CD4-positive, alpha-beta memory T cell (primary cell): ENCODE results near the gene CTU1. TPM values are rescaled to one million over a fixed set of nuclear protein-coding genes. Genes with fewer than 3 reads are reported as not detected.

Experiments
- CTCF ChIA-PET: fragments of 350-600 bp; sonication (Branson Sonifier 250); formaldehyde crosslinking; loops from one replicate; lab custom pipeline; 2021; ENCODE audit warnings: inconsistent platforms; ENCODE audit not compliant: partially characterized antibody; lab: Charles Lee
- POLR2A ChIA-PET: fragments of 350-600 bp; sonication (Branson Sonifier 250); formaldehyde crosslinking; loops from one replicate; lab custom pipeline; 2021; ENCODE audit not compliant: partially characterized antibody; lab: Charles Lee
- DNase-seq, 5 donors: peaks; one replicate each; pipeline versions ENCODE4 v3.0.0 to v3.0.0-alpha.2; 2020 to 2022; ENCODE audit warnings: mixed read lengths in 1 of 5
- H3K27ac ChIP-seq: one replicate; pipeline ENCODE4 v1.7.0; 2013; ENCODE audit warnings: low read depth, low read length
- H3K27me3 ChIP-seq: 2 replicates; pipeline ENCODE4 v1.7.0; 2013; ENCODE audit warnings: mild to moderate bottlenecking, low read length, moderate library complexity; ENCODE audit not compliant: insufficient read depth
- H3K36me3 ChIP-seq: 2 replicates; pipeline ENCODE4 v1.7.0; 2013; ENCODE audit warnings: mild to moderate bottlenecking, low read length, moderate library complexity; ENCODE audit not compliant: insufficient read depth
- H3K4me1 ChIP-seq: 2 replicates; pipeline ENCODE4 v1.7.0; 2013; ENCODE audit warnings: mild to moderate bottlenecking, low read length, moderate library complexity; ENCODE audit not compliant: insufficient read depth
- H3K4me3 ChIP-seq, 2 donors: one replicate each; pipeline ENCODE4 v1.7.0; 2013; ENCODE audit warnings: low read length in 2 of 2, mild to moderate bottlenecking in 1 of 2
- H3K9me3 ChIP-seq, 2 donors: one replicate each; pipeline ENCODE4 v1.7.0; 2013; ENCODE audit warnings: low read length in 2 of 2, control low read depth in 1 of 2; ENCODE audit not compliant: control insufficient read depth in 1 of 2
- H3K27ac Mint-ChIP-seq, 7 donors: one replicate each; pipeline ENCODE4 v1.8.0; 2020 to 2021; ENCODE audit warnings: mixed read lengths in 7 of 7, mild to moderate bottlenecking in 6 of 7, inconsistent platforms in 3 of 7, moderate library complexity in 3 of 7
- H3K27me3 Mint-ChIP-seq, 2 donors: one replicate each; pipeline ENCODE4 v1.8.0; 2020 to 2021; ENCODE audit warnings: mixed read lengths in 2 of 2
- H3K36me3 Mint-ChIP-seq, 2 donors: one replicate each; pipeline ENCODE4 v1.8.0; 2020 to 2021; ENCODE audit warnings: mixed read lengths in 2 of 2, inconsistent platforms in 1 of 2, mild to moderate bottlenecking in 1 of 2
- H3K4me1 Mint-ChIP-seq, 4 donors: one replicate each; pipeline ENCODE4 v1.8.0; 2020 to 2021; ENCODE audit warnings: mixed read lengths in 4 of 4, mild to moderate bottlenecking in 1 of 4
- H3K4me3 Mint-ChIP-seq, 8 donors: one replicate each; pipeline ENCODE4 v1.8.0; 2020 to 2021; ENCODE audit warnings: mixed read lengths in 8 of 8, mild to moderate bottlenecking in 7 of 8, moderate library complexity in 6 of 8, inconsistent platforms in 3 of 8
- H3K9me3 Mint-ChIP-seq, 8 donors: one replicate each; pipeline ENCODE4 v1.8.0; 2020 to 2021; ENCODE audit warnings: mixed read lengths in 8 of 8, mild to moderate bottlenecking in 5 of 8, inconsistent platforms in 3 of 8, moderate library complexity in 1 of 8
- intact Hi-C: fragments of 100-400 bp; cut with micrococcal nuclease; formaldehyde crosslinking; loops from one replicate; pipeline ENCODE4 v1.15.1; 2023
- polyA plus RNA-seq, 2 donors: library from polyadenylated mRNA; unstranded; fragments of 300-500 nt; fragmentation: Illumina TruSeq; gene quantifications; one replicate each; pipeline ENCODE4 v1.2.3, GENCODE V29; 2021
- total RNA-seq, 2 experiments: library from RNA; stranded (reverse); gene quantifications; one replicate each; pipeline ENCODE4 v1.2.3, GENCODE V29; 2021

The CTU1 gene
- total and polyA plus RNA-seq, 4 experiments from 2014 or later = 1.4 to 11.4 (median 10.3) TPM

GRCh38 chr19:51078731-51079130 lies 29.5 kb downstream of the CTU1 start:
- intact Hi-C loops = no loop called here
- no peaks in the 10 kb centered on the region for H3K4me1 ChIP-seq
- peaks cover 0 to 7% (median 6%) of the 10 kb centered on the region in 8 donors for H3K9me3 Mint-ChIP-seq
- peaks cover 3 to 14% of the 10 kb centered on the region in 2 donors for H3K27me3 Mint-ChIP-seq
- POLR2A ChIA-PET = interaction anchor here (0.7 kb wide), 1 partner anchor 80 kb away, joined by 4 read pairs; no protein-coding TSS in a partner anchor
- no peak overlapping the region for H3K27ac Mint-ChIP-seq
- H3K4me1 Mint-ChIP-seq = no peaks in the 10 kb centered on the region
- H3K27ac ChIP-seq = no peak overlapping the region
- H3K9me3 ChIP-seq = no peaks in the 10 kb centered on the region
- no peaks in the 10 kb centered on the region for H3K36me3 ChIP-seq
- H3K27me3 ChIP-seq = no peaks in the 10 kb centered on the region
- DNase-seq = no peak
- H3K36me3 Mint-ChIP-seq = peaks cover 0 to 4% of the 10 kb centered on the region in 2 donors
- no peak overlapping the region for H3K4me3 Mint-ChIP-seq
- CTCF ChIA-PET = no interaction called here
- H3K4me3 ChIP-seq = no peak overlapping the region

GRCh38 chr19:51078104-51078503 lies 30.1 kb downstream of the CTU1 start:
- H3K4me1 Mint-ChIP-seq = no peaks in the 10 kb centered on the region
- CTCF ChIA-PET = no interaction called here
- POLR2A ChIA-PET = no interaction called here

GRCh38 chr19:51076631-51077213 lies 31.5 kb downstream of the CTU1 start:
- H3K4me3 Mint-ChIP-seq = no peak overlapping the region
- peaks cover 0 to 19% (median 11%) of the 10 kb centered on the region in 8 donors for H3K9me3 Mint-ChIP-seq
- DNase-seq = no peak
- intact Hi-C loops = no loop called here
- Histone ChIP-seq H3K27me3 (no peaks in the 10 kb centered on the region), H3K4me3 (no peak overlapping the region), H3K27ac (no peak overlapping the region), H3K9me3 (no peaks in the 10 kb centered on the region), H3K4me1 (no peaks in the 10 kb centered on the region), H3K36me3 (no peaks in the 10 kb centered on the region)
- CTCF ChIA-PET = no interaction called here
- H3K27ac Mint-ChIP-seq = no peak overlapping the region
- POLR2A ChIA-PET = no interaction called here
- H3K4me1 Mint-ChIP-seq = no peaks in the 10 kb centered on the region
- no peaks in the 10 kb centered on the region for H3K36me3 Mint-ChIP-seq
- H3K27me3 Mint-ChIP-seq = peaks cover 3 to 10% of the 10 kb centered on the region in 2 donors

More at GRCh38 chr19:51078104-51078503, 30.1 kb downstream of the CTU1 start:
- H3K27ac Mint-ChIP-seq = peak overlapping the region in 1 of 7 donors; percentile 12
- Histone ChIP-seq H3K27ac (no peak overlapping the region), H3K9me3 (no peaks in the 10 kb centered on the region), H3K4me1 (no peaks in the 10 kb centered on the region), H3K4me3 (no peak overlapping the region), H3K36me3 (no peaks in the 10 kb centered on the region), H3K27me3 (no peaks in the 10 kb centered on the region)
- intact Hi-C loops = no loop called here
- H3K9me3 Mint-ChIP-seq = peaks cover 0 to 14% (median 9%) of the 10 kb centered on the region in 8 donors
- DNase-seq = no peak
- H3K4me3 Mint-ChIP-seq = no peak overlapping the region
- H3K27me3 Mint-ChIP-seq = peaks cover 7 to 8% of the 10 kb centered on the region in 2 donors
- no peaks in the 10 kb centered on the region for H3K36me3 Mint-ChIP-seq

- Histone ChIP-seq H3K27ac (no peak overlapping the region), H3K27me3 (no peaks in the 10 kb centered on the region), H3K4me3 (no peak overlapping the region), H3K36me3 (no peaks in the 10 kb centered on the region), H3K9me3 (no peaks in the 10 kb centered on the region), H3K4me1 (no peaks in the 10 kb centered on the region)
- H3K4me1 Mint-ChIP-seq = no peaks in the 10 kb centered on the region
- POLR2A ChIA-PET = no interaction called here
- no peak overlapping the region for H3K4me3 Mint-ChIP-seq
- H3K27ac Mint-ChIP-seq = no peak overlapping the region
- CTCF ChIA-PET = no interaction called here
- intact Hi-C loops = no loop called here
- peaks cover 3 to 10% of the 10 kb centered on the region in 2 donors for H3K27me3 Mint-ChIP-seq
- peaks cover 0 to 19% (median 11%) of the 10 kb centered on the region in 8 donors for H3K9me3 Mint-ChIP-seq
- no peak for DNase-seq
- H3K36me3 Mint-ChIP-seq = no peaks in the 10 kb centered on the region
These were observed 32.2 kb downstream of the CTU1 start for GRCh38 chr19:51075998-51076397.

DNA sequence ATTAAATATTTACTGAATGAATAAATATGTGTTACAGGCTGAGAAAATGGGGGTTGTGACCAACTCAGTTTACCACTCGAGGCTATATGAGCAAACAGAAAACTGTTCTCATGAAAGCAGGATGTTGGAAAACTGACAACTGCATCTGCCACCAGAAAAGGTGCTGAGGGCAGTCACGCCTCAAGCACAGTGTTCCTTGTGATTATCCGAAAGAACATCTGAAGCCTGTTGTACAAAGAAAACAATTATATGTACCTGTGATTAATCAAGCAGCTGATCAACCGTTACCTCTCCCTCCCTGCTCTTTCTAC lies 37.2 kb downstream of the CTU1 start:
- intact Hi-C loops = no loop called here
- Histone ChIP-seq H3K27ac (no peak overlapping the region), H3K36me3 (no peaks in the 10 kb centered on the region), H3K27me3 (no peaks in the 10 kb centered on the region), H3K4me1 (no peaks in the 10 kb centered on the region), H3K4me3 (no peak overlapping the region), H3K9me3 (no peaks in the 10 kb centered on the region)
- H3K4me1 Mint-ChIP-seq = peaks cover 0 to under 1% (median 0%) of the 10 kb centered on the region in 4 donors
- no peak overlapping the region for H3K4me3 Mint-ChIP-seq
- H3K9me3 Mint-ChIP-seq = peaks cover 0 to 19% (median 11%) of the 10 kb centered on the region in 8 donors
- ChIA-PET POLR2A (no interaction called here), CTCF (interaction anchor here (0.6 kb wide), 1 partner anchor 142 kb away, joined by 4 read pairs; no protein-coding TSS in a partner anchor)
- H3K27ac Mint-ChIP-seq = no peak overlapping the region
- no peak for DNase-seq
- H3K36me3 Mint-ChIP-seq = no peaks in the 10 kb centered on the region
- H3K27me3 Mint-ChIP-seq = peaks cover 14 to 26% of the 10 kb centered on the region in 2 donors

- no peaks in the 10 kb centered on the region for H3K9me3 ChIP-seq
- no peak for DNase-seq
- no peak overlapping the region for H3K27ac ChIP-seq
- peaks cover 5% of the 10 kb centered on the region for H3K27me3 ChIP-seq
- H3K27ac Mint-ChIP-seq = no peak overlapping the region
- intact Hi-C loops = no loop called here
- H3K4me3 ChIP-seq = no peak overlapping the region
- no peaks in the 10 kb centered on the region for H3K4me1 ChIP-seq
- ChIA-PET POLR2A (no interaction called here), CTCF (interaction anchor here (0.6 kb wide), 1 partner anchor 141 kb away, joined by 4 read pairs; no protein-coding TSS in a partner anchor)
- H3K36me3 ChIP-seq = no peaks in the 10 kb centered on the region
- peaks cover 17 to 29% of the 10 kb centered on the region in 2 donors for H3K27me3 Mint-ChIP-seq
- no peaks in the 10 kb centered on the region for H3K36me3 Mint-ChIP-seq
- H3K4me3 Mint-ChIP-seq = no peak overlapping the region
- H3K4me1 Mint-ChIP-seq = peaks cover 0 to 3% (median 0%) of the 10 kb centered on the region in 4 donors
- peaks cover 0 to 19% (median 11%) of the 10 kb centered on the region in 8 donors for H3K9me3 Mint-ChIP-seq
These were observed 37.7 kb downstream of the CTU1 start for GRCh38 chr19:51070334-51071094.

- CTCF ChIA-PET = interaction anchor here (0.7 kb wide), 1 partner anchor 19 kb away, joined by 3 read pairs; no protein-coding TSS in a partner anchor
- Histone ChIP-seq H3K36me3 (no peaks in the 10 kb centered on the region), H3K27me3 (peaks cover 13% of the 10 kb centered on the region), H3K4me1 (peaks cover 3% of the 10 kb centered on the region), H3K4me3 (no peak overlapping the region), H3K27ac (no peak overlapping the region), H3K9me3 (no peaks in the 10 kb centered on the region)
- Mint-ChIP-seq H3K4me1 (peaks cover 0 to 6% (median 3%) of the 10 kb centered on the region in 4 donors), H3K36me3 (no peaks in the 10 kb centered on the region), H3K27ac (no peak overlapping the region), H3K27me3 (peaks cover 29 to 31% of the 10 kb centered on the region in 2 donors), H3K9me3 (peaks cover 0 to 1% (median 0%) of the 10 kb centered on the region in 8 donors), H3K4me3 (no peak overlapping the region)
- intact Hi-C loops = no loop called here
- POLR2A ChIA-PET = no interaction called here
- DNase-seq = no peak
These were observed 41.6 kb downstream of the CTU1 start for GRCh38 chr19:51066393-51067186.
